VCaP (cell line): ENCODE measurements around the gene PARD3B.
"Not testable (repeated sequence)": the region's sequence is repeated elsewhere in the genome, so short reads cannot be mapped to it uniquely, and the experiment has no call there.

Source experiments
- H3K27ac ChIP-seq: fragments of 450-650 bp; 2 replicates; pipeline ENCODE4 v1.5.1; 2017
- CTCF ChIP-seq: fragments of 450-650 bp; conservative IDR thresholded peaks from 2 replicates; pipeline ENCODE4 v1.5.1; 2017; ENCODE audit warnings: mild to moderate bottlenecking, moderate library complexity

PARD3B gene

DNA sequence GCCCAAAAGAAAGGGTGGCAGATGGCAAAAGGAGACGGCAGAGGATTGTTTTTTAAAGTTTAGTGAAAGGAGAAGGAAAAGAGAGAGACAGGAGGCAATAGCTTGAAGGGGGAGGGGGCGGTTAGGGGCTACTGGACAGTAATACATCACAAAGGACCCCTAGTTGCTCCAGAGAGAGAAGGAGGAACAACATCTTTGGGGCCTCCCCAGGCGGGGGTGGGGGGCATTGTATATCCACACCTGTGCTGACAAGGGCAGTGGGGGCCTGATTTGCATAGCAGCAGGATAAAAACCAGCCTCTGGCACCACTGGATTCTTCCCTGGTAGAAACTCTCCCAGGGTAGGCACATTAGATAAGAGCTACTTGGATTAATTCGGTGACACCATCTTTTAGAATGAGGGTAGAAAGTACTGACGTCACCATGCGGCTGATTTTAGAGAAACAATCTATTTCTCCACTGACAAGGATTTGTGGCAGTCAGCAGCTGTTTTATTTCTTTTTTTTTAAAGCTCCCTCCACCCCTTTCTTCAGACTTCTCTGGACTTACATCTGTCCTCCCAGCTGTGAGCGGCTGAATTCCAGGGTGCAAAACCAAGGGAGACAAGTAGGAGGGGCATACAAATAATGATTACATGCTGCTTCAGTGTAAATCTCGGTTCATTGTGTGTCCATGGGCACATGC is 937.3 kb downstream of the PARD3B start:
- H3K27ac ChIP-seq = no peak overlapping the region
- TF ChIP-seq CTCF = no peak

GRCh38 chr2:205483095-205483494 is 937.8 kb downstream of the PARD3B start:
- H3K27ac ChIP-seq = no peak overlapping the region
- no peak for TF ChIP-seq CTCF

- TF ChIP-seq CTCF = no peak
- H3K27ac ChIP-seq = no peak overlapping the region
Observed at GRCh38 chr2:205484215-205484614, 938.9 kb downstream of the PARD3B start.

DNA sequence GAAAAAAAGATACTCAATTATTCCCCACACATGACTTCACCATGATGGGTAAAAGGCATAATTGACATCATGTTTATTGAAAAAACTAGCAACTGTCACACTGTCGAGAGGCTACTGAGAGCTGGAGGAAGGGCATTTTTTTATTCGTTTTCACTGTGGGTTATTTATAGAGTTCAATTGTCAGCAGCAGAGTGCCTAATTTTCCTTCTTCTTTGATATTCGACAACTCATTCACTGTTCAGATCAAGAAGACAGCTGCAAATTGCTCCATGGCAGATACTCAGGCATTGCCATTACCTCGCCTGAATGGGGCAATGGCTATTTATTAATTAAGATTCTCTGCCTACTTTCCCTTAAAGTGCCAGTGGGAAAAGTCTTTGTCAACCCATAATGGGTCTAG is 939.5 kb downstream of the PARD3B start:
- no peak for TF ChIP-seq CTCF
- no peak overlapping the region for H3K27ac ChIP-seq

DNA sequence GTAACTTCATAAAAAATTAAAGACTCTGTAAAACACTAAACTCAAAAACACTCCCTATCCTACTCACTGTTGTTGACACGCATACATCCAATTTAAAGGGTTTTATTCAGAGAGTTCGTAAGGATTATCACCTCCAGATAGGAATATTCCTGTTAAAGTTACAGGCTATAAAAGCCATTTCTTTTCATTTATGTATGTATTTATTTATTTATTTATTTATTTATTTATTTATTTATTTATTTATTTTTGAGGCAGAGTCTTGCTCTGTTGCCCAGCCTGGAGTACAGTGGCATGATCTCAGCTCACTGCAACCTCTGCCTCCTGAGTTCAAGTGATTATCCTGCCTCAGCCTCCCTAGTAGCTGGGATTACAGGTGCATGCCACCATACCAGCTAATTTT is 948.3 kb downstream of the PARD3B start:
- not testable (repeated sequence) for H3K27ac ChIP-seq

- TF ChIP-seq CTCF = no peak
- peak overlapping the region; percentile 40; the same call in 1 of the 2 replicates for H3K27ac ChIP-seq
Observed at GRCh38 chr2:205494537-205495235, 949.4 kb downstream of the PARD3B start.

DNA sequence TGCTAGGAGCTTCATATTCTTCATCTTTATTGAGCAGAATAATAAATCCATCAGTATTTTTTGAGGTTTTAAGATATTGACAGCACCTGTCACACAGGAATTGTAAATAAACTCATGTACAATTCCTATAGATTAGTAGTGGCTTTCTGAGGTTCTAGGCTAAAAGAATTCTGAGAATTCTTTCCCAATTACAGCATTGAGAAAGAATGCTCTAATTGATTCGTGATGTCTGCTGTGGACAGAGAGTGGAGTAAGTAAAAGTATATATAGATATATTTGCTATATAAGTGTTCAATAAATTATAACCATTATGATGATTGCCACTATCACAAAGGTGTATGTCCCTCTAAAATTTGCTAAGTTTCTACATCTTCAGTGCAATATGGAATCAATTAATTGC is 950.5 kb downstream of the PARD3B start:
- no peak overlapping the region for H3K27ac ChIP-seq
- TF ChIP-seq CTCF = no peak

DNA sequence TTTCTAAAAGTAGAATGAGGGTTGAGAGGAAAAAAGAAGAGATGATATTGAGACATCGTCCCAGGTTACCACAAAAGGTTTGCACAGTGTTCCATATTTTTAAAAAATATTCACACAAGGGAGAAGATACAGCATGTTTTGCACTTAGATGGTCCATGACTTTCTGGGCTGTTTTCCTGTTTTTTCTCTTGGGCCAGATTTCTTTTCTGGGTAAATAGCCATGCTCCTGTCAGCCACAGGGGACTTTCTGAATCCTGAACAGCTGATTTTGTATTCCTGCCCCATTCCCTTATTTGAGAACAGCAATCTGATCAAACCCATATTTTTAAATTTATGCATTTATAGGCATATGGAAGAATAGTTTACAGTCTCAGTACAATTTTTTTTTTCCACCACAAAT is 951.1 kb downstream of the PARD3B start:
- no peak for TF ChIP-seq CTCF
- no peak overlapping the region for H3K27ac ChIP-seq
